SK-N-SH (cell line): Measurements from ENCODE around the gene SRRM1. TPM values are rescaled to one million over a fixed set of nuclear protein-coding genes. Genes with fewer than 3 reads are reported as not detected.
A peak's percentile ranks its signal among the peaks of the same experiment; 100 is the strongest.

Source experiments
- CTCF ChIA-PET: fragments of 300-600, 350-600 bp; formaldehyde crosslinking; extraction: SDS; loops from one replicate; lab custom pipeline; 2021; lab: Yijun Ruan, JAX
- POLR2A ChIA-PET: fragments of 350-600 bp; sonication (Branson Sonifier 250); formaldehyde crosslinking; extraction: SDS; loops from one replicate; lab custom pipeline; 2020; ENCODE audit warnings: antibody characterized with exemption, inconsistent platforms; lab: Yijun Ruan, JAX
- DNase-seq: peaks from one replicate; pipeline ENCODE4 v3.0.0; 2012
- H2AFZ ChIP-seq: fragments of 200-600 bp; sonication (generic); 2 replicates; pipeline ENCODE4 v1.8.1; 2016; ENCODE audit warnings: antibody characterized with exemption, mild to moderate bottlenecking, low read depth
- H3F3A ChIP-seq: fragments of 200-600 bp; sonication (generic); replicated peaks from 2 replicates; pipeline ENCODE3; 2016; ENCODE audit warnings: antibody characterized with exemption, mild to moderate bottlenecking; ENCODE audit not compliant: insufficient read depth
- H3K27ac ChIP-seq, 2 experiments: fragments of 200-500 bp in 1 of 2; fragments of 200-600 bp in 1 of 2; sonication (Bioruptor generic) in 1 of 2; sonication (generic), shearing (Covaris generic) in 1 of 2; 2 replicates each; pipeline versions ENCODE4 v1.5.1 to v1.6.1; 2014 to 2016; ENCODE audit warnings: low read depth in 2 of 2, inconsistent platforms in 1 of 2, low read length in 1 of 2, mild to moderate bottlenecking in 1 of 2, mixed read lengths in 1 of 2
- H3K27me3 ChIP-seq: fragments of 200-600 bp; sonication (generic), shearing (Covaris generic); 2 replicates; pipeline ENCODE4 v1.6.1; 2016; ENCODE audit warnings: mixed run types; ENCODE audit not compliant: insufficient read depth
- H3K36me3 ChIP-seq, 2 experiments: fragments of 200-500 bp in 1 of 2; fragments of 200-600 bp in 1 of 2; sonication (Bioruptor generic) in 1 of 2; sonication (generic) in 1 of 2; replicated peaks in 1 of 2; 2 replicates each; pipeline versions ENCODE3 to v1.5.1; 2014 to 2016; ENCODE audit warnings: low read length in 1 of 2, mild to moderate bottlenecking in 1 of 2; ENCODE audit not compliant: insufficient read depth in 2 of 2, control insufficient read depth in 1 of 2
- H3K4me1 ChIP-seq, 2 experiments: fragments of 200-500 bp in 1 of 2; fragments of 200-600 bp in 1 of 2; sonication (Bioruptor generic) in 1 of 2; sonication (generic), shearing (Covaris generic) in 1 of 2; 2 replicates each; pipeline versions ENCODE4 v1.5.1 to v1.6.1; 2014 to 2016; ENCODE audit warnings: low read depth in 1 of 2, low read length in 1 of 2, mixed run types in 1 of 2; ENCODE audit not compliant: insufficient read depth in 2 of 2, control insufficient read depth in 1 of 2
- H3K4me2 ChIP-seq: fragments of 200-600 bp; sonication (generic), shearing (Covaris generic); 2 replicates; pipeline ENCODE4 v1.6.1; 2017; ENCODE audit warnings: mixed run types
- H3K4me3 ChIP-seq, 2 experiments: fragments of 200-500 bp in 1 of 2; fragments of 200-600 bp in 1 of 2; sonication (Bioruptor generic) in 1 of 2; sonication (generic), shearing (Covaris generic) in 1 of 2; 2 replicates each; pipeline versions ENCODE4 v1.5.1 to v1.8.1; 2014 to 2016; ENCODE audit warnings: low read depth in 2 of 2, inconsistent platforms in 1 of 2, low read length in 1 of 2, mild to moderate bottlenecking in 1 of 2, mixed read lengths in 1 of 2, moderate library complexity in 1 of 2
- H3K79me2 ChIP-seq: fragments of 200-600 bp; sonication (generic); 2 replicates; pipeline ENCODE4 v1.8.1; 2017; ENCODE audit warnings: mild to moderate bottlenecking; ENCODE audit not compliant: insufficient read depth
- H3K9ac ChIP-seq: fragments of 200-600 bp; sonication (generic); 2 replicates; pipeline ENCODE4 v1.6.1; 2017; ENCODE audit warnings: mixed run types
- H3K9me2 ChIP-seq: fragments of 200-600 bp; sonication (generic); 2 replicates; pipeline ENCODE4 v1.6.1; 2017; ENCODE audit warnings: mixed run types
- H3K9me3 ChIP-seq: fragments of 200-600 bp; sonication (generic); 2 replicates; pipeline ENCODE4 v1.6.1; 2017; ENCODE audit warnings: mixed run types, mild to moderate bottlenecking, moderate library complexity
- H4K20me1 ChIP-seq: fragments of 200-600 bp; sonication (generic); 2 replicates; pipeline ENCODE4 v1.6.1; 2017; ENCODE audit warnings: mild to moderate bottlenecking, mixed run types; ENCODE audit not compliant: insufficient read depth
- FOSL2 ChIP-seq: IDR thresholded peaks from 2 replicates; pipeline ENCODE4 v1.4.0; 2012; ENCODE audit warnings: low read depth, mild to moderate bottlenecking, moderate library complexity, borderline replicate concordance
- FOXM1 ChIP-seq: IDR thresholded peaks from 2 replicates; pipeline ENCODE4 v1.4.0; 2012; ENCODE audit warnings: low read depth, mild to moderate bottlenecking
- GABPA ChIP-seq: IDR thresholded peaks from 2 replicates; pipeline ENCODE4 v1.4.0; 2012; ENCODE audit warnings: low read depth, mild to moderate bottlenecking
- JUND ChIP-seq: IDR thresholded peaks from 2 replicates; pipeline ENCODE4 v1.4.0; 2012
- MAX ChIP-seq: IDR thresholded peaks from 2 replicates; pipeline ENCODE4 v1.4.0; 2012; ENCODE audit warnings: low read depth
- RAD21 ChIP-seq: IDR thresholded peaks from 2 replicates; pipeline ENCODE4 v1.6.1; 2012; ENCODE audit warnings: mild to moderate bottlenecking, low read length
- REST ChIP-seq: IDR thresholded peaks from 2 replicates; pipeline ENCODE4 v1.6.1; 2012; ENCODE audit warnings: mild to moderate bottlenecking, low read depth, low read length, moderate library complexity
- TAF1 ChIP-seq: IDR thresholded peaks from 2 replicates; pipeline ENCODE4 v1.6.1; 2012; ENCODE audit warnings: low read depth, mild to moderate bottlenecking, low read length, moderate library complexity, borderline replicate concordance
- TCF12 ChIP-seq: IDR thresholded peaks from 2 replicates; pipeline ENCODE4 v1.4.0; 2012
- YY1 ChIP-seq: IDR thresholded peaks from 2 replicates; pipeline ENCODE4 v1.4.0; 2012; ENCODE audit warnings: low read depth, mild to moderate bottlenecking
- ZBTB33 ChIP-seq: IDR thresholded peaks from 2 replicates; pipeline ENCODE4 v1.4.0; 2012; ENCODE audit warnings: low read depth, borderline replicate concordance
- WGBS: methylation state at CpG from one replicate; pipeline ENCODE4 v1.1.6; 2017; ENCODE audit warnings: low lambda C conversion rate; 5-methylcytosine and 5-hydroxymethylcytosine counted together
- polyA plus RNA-seq, 3 experiments: library from polyadenylated mRNA; depleted of rRNA; stranded (reverse); fragments of >200 nt; gene quantifications; 2 replicates each; pipeline ENCODE4 v1.2.3, GENCODE V29; 2012
- TF ChIP-seq, protein P1 (sequence below): IDR thresholded peaks from 2 replicates; pipeline ENCODE4; 2012
- TF ChIP-seq, protein P2 (sequence below): fragments of 150-350 bp; IDR thresholded peaks from 2 replicates; pipeline ENCODE4 v1.6.1; 2017; ENCODE audit warnings: antibody characterized with exemption, low read length, low read depth, borderline replicate concordance

The SRRM1 gene
- polyA plus RNA-seq, 1 of the 3 experiments (the other 2 are of a cell fraction) = 52.3 TPM

DNA sequence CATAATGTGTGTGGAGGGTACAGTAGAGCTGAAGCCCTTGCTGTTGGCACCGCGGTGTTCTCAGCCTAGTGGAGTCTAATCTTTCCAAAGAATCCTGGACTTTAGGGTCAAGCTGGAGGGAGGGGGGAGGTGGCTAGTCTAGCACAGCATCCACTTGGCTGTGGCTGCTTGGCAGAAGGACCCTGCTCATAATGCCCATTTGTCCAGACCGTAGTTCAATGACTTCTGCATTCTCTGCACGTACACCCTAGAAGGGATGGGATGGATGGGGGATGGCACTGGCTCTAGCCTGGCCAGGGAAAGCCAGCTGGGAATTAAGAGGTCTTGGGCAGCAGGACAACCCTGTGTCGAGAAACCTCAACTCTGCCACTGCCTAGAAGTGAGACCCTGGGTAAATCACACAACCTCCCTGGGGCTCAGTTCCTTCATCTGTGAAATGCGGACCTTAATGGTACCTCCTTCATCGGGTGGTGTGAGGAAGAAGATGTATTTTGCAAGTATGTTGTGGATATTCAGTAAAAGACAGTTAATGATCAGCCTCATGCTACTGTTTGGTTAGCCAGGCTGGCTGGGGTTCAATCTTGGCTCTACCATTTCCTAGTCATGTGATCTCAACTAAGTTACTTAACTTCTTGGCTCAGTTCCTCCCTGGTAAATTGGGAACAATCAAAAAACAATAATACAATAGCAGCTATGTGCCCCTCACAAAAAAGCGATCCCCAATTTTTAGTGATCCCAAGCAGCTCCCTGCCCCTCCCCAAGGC, 75.0 kb downstream of the SRRM1 start:
- Histone ChIP-seq H3K9me3 (no peaks in the 10 kb centered on the region), H3K4me3 (no peak overlapping the region), H3K27ac (no peak overlapping the region), H3K9me2 (no peaks in the 10 kb centered on the region), H3F3A (no peaks in the 10 kb centered on the region), H3K27me3 (no peaks in the 10 kb centered on the region), H3K4me1 (peaks cover 2 to 14% of the 10 kb centered on the region in 2 experiments; a peak in 3 of 4 replicates), H3K4me2 (no peak overlapping the region), H3K36me3 (no peaks in the 10 kb centered on the region), H3K9ac (no peak overlapping the region)
- 98% methylated on average over 6 of the region's 8 CpGs for WGBS
- POLR2A ChIA-PET = no interaction called here
- CTCF ChIA-PET = interaction anchor here (1.5 to 1.7 kb wide), 2 partner anchors 29 to 117 kb away, joined by 6 read pairs; no protein-coding TSS in a partner anchor
- TF ChIP-seq JUND (no peak), FOSL2 (no peak), YY1 (no peak), FOXM1 (no peak), RAD21 (no peak), REST (no peak), TAF1 (no peak)
- TF ChIP-seq, all 33 proteins: peak for 0
- Histone ChIP-seq H2AFZ (no peak overlapping the region), H3K79me2 (no peaks in the 10 kb centered on the region), H4K20me1 (no peaks in the 10 kb centered on the region)
- no peak for DNase-seq

DNA sequence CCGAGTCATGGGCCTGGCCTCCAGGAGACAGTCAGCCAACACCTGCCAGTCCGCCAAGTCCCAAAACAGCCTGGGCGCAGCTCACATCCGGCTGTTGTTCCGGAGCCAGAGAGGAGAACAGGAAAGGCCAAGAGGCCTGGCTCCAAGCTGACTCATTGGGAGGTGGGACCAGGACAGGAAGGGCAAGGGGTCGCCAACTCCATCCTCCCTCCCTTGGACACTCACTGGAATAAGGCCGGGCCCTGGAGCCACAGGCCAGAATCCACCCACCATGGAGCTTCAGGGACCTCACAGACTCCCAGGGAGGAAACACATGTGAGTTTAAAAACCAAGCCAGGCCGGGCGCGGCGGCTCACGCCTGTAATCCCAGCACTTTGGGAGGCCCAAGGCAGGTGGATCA, 77.0 kb downstream of the SRRM1 start:
- Histone ChIP-seq H3K36me3 (no peaks in the 10 kb centered on the region), H3K4me2 (peak overlapping the region; percentile 40; the same call in 1 of the 2 replicates), H3K27me3 (no peaks in the 10 kb centered on the region), H3K9ac (peak overlapping the region; percentile 19; the same call in 1 of the 2 replicates), H2AFZ (peak overlapping the region; percentile 68; the same call in 1 of the 2 replicates), H3K4me3 (no peak overlapping the region), H3K4me1 (peaks cover 2 to 15% of the 10 kb centered on the region in 2 experiments; a peak in 3 of 4 replicates), H3K27ac (peak overlapping the region in 1 of 2 experiments; percentile 57; a peak in 2 of 4 replicates), H3K79me2 (no peaks in the 10 kb centered on the region), H3F3A (peaks cover 2% of the 10 kb centered on the region), H4K20me1 (no peaks in the 10 kb centered on the region), H3K9me3 (no peaks in the 10 kb centered on the region), H3K9me2 (no peaks in the 10 kb centered on the region)
- ChIA-PET POLR2A (no interaction called here), CTCF (interaction anchor here (1.1 kb wide), 1 partner anchor 12 kb away, joined by 3 read pairs; no protein-coding TSS in a partner anchor)
- no peak for DNase-seq
- WGBS = 68% methylated on average over 10 of the region's 12 CpGs
- TF ChIP-seq GABPA (peak; percentile 52; the same call in 1 of the 2 replicates), MAX (peak; percentile 21; the same call in 1 of the 2 replicates), TCF12 (peak; percentile 32; the same call in 1 of the 2 replicates), ZBTB33 (no peak), FOSL2 (peak; percentile 44; the same call in 1 of the 2 replicates), REST (no peak)
- TF ChIP-seq, protein P1, sequence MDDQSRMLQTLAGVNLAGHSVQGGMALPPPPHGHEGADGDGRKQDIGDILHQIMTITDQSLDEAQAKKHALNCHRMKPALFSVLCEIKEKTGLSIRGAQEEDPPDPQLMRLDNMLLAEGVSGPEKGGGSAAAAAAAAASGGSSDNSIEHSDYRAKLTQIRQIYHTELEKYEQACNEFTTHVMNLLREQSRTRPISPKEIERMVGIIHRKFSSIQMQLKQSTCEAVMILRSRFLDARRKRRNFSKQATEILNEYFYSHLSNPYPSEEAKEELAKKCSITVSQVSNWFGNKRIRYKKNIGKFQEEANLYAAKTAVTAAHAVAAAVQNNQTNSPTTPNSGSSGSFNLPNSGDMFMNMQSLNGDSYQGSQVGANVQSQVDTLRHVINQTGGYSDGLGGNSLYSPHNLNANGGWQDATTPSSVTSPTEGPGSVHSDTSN = no peak
- TF ChIP-seq, protein P2, sequence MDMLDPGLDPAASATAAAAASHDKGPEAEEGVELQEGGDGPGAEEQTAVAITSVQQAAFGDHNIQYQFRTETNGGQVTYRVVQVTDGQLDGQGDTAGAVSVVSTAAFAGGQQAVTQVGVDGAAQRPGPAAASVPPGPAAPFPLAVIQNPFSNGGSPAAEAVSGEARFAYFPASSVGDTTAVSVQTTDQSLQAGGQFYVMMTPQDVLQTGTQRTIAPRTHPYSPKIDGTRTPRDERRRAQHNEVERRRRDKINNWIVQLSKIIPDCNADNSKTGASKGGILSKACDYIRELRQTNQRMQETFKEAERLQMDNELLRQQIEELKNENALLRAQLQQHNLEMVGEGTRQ = no peak
